Measurements from ENCODE around the gene ZBTB8OS.
A peak's percentile ranks its signal among the peaks of the same experiment; 100 is the strongest.
"Not testable (repeated sequence)": the region's sequence is repeated elsewhere in the genome, so short reads cannot be mapped to it uniquely, and the experiment has no call there.

Gene ZBTB8OS

DNA sequence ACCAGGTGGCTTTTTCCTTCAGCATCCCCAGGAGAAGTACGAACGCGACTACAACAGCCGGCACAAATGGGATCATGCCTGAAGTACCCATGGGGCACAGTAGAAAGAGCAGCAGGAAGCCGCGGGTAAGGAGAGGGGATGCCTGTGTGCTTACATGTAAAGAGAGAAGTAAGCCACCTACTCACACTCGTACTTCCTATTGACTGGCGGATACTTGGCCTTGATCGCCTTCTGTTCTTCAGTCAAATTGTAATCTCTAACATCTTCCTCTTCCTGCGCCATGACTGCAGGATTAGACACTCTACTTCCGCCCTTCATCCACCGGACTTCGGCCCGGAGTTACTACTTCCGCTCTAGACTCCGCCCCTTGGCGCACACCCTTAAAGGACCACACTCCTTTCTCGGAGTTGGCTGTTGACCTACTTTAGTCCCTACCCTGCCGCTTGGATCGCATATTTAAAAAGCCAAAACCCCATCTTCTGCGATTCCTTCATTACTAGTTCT lies at the start of gene ZBTB8OS:
Gene ZBTB8OS, minus strand, starts transcription at position 303 of the 504 bp plus-strand sequence. Its CDS starts 21 bp downstream, at position 282.
- peak; percentile 86 for DNase-seq

DNA sequence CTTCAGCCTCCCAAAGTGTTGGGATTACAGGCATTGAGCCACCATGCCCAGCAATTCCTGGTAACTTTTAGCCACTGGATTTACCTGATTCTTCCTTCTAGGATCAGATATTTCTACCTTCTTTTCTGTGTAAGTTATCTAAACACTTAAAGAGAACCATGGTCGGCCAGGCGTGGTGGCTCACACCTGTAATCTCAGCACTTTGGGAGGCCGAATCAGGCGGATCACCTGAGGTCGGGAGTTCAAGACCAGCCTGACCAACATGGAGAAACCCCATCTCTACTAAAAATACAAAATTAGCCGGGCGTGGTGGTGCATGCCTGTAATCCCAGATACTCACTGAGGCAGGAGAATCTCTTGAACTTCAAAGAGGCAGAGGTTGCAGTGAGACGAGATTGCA lies 46.6 kb upstream of the ZBTB8OS start:
- not testable (repeated sequence) for DNase-seq

- DNase-seq, result no peak
Measured at GRCh38 chr1:32696041-32696440, 45.7 kb upstream of the ZBTB8OS start.

- DNase-seq, result no peak
Measured at GRCh38 chr1:32695098-32695904, 45.0 kb upstream of the ZBTB8OS start.

GRCh38 chr1:32693455-32694174 lies 43.3 kb upstream of the ZBTB8OS start:
- no peak for DNase-seq

DNA sequence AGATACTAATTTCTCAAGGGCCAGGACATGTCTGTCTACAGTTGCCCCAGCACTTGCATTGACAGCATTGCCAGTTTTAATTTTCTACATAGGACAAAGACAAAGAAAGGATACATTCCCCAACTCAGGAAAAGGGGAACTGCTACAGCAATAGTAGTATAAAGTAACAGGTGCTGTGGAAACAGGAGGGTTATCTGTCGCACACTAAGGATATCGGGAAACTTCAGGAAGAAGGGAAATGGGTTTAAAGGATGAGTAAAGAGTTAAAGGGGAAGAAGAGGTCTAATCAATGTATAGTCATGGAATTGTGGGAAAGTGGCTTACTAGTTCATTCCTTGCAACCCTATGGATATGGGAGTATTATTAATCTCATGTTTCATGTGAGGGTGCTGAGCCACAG lies 36.0 kb upstream of the ZBTB8OS start:
- no peak for DNase-seq

DNA sequence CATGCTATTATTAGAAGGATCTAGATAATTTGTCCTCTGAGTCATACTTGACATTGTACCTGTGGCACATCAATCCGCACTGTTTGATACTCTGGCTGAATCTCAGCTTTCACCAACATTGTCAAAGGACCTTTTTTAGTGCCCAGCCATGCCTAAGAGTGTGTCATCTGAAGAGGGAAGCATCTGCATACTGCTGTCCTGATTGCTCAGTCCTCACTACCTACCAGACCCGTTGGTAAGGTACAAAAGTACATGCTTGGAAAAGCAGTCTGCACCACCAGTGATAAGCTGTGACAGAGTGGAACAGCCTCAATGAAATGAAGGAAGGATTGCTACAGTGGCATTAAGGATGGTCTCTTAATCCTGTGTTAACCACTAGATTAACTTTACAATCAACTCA lies 35.1 kb upstream of the ZBTB8OS start:
- no peak for DNase-seq

GRCh38 chr1:32684167-32684811 lies 33.9 kb upstream of the ZBTB8OS start:
- peak; percentile 15 for DNase-seq

DNA sequence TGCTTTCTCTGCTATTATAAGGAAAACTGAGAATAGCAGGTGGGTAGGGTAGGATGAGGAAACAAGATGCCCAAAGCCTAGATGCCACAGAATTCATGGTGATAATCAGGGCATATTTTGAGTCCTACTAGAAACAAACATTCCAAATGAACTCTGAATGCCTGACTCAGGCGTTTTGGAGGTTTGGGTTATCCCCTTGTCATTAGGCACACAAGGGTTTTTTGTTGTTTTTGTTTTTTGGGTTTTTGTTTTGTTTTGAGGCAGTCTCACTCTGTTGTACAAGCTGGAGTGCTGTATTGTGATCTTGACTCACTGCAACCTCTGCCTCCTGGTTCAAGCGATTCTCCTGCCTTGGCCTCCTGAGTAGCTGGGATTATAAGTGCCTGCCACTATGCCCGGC lies 33.0 kb upstream of the ZBTB8OS start:
- DNase-seq, result no peak

DNA sequence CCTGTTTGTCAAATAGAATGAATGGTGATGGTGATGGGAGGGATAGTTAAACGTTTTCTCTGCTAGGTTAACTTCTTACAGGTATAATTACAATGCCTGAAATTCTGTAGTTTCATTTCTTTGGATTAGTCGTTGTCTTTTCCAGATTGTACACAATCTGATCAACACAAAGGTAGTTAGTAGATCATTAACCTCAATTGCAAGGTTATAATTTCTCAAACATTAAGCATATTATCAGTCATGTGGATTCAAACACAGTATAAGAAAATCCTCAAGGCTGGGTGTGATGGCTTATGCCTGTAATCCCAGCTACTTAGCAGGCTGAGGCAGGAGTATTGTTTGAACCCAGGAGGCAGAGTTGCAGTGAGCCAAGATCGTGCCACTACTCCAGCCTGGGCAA lies 31.6 kb upstream of the ZBTB8OS start:
- no peak for DNase-seq

- DNase-seq, result no peak
Measured at GRCh38 chr1:32681509-32681908, 31.2 kb upstream of the ZBTB8OS start.

GRCh38 chr1:32680642-32681041 lies 30.3 kb upstream of the ZBTB8OS start:
- no peak for DNase-seq

- DNase-seq, result not testable (repeated sequence)
Measured at GRCh38 chr1:32679993-32680392, 29.6 kb upstream of the ZBTB8OS start.

DNA sequence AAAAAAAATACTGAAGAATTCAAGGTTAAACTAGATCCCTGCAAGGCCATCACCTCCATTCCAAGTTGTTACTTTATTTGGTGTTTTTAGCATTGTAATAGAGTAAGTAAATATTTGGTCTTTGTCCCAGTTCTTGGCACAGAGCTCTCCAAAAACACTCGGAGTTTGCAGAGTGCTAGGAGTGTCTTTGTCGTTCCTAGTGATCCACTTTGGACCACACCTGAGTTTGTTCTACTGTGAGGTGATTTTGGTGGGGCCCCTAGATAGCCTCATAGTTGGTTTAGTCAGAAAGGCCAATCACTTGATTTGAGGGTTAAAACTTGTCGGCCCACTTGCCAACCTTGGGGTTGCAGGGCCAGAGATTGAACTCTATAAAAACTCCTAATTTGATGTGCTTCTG lies 26.6 kb upstream of the ZBTB8OS start:
- DNase-seq, result no peak

GRCh38 chr1:32668716-32669115 lies 18.4 kb upstream of the ZBTB8OS start:
- not testable (repeated sequence) for DNase-seq

DNA sequence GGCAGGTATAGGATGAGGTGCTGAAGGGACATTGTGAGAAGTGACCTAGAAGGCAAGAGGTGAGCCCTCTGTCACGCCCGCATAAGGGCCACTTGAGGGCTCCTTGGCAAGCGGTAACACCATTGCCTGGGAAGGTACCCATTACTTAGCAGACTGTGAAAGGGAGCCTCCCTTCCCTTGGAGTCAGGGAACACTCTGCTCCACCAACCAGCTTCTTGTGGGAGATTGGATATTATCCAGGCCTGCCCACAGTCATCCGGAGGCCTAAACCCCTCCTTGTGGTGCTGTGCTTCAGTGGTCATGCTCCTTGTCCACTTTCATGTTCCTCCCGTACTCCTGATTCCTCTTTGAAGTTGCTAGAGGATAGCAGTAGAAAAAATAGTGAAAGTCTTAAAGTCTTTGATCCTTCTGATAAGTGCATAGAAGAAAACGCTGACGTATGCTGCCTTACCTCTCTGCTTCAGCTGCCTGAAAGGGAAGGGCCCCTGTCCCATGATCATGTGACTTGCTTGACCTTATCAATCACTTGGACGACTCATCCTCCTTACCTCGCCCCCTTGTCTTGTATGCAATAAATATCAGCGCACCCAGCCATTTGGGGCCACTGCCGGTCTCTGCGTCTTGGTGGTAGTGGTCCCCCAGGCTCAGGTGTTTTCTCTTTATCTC lies 16.7 kb upstream of the ZBTB8OS start:
- peak; percentile 41 for DNase-seq

GRCh38 chr1:32665915-32666314 lies 15.6 kb upstream of the ZBTB8OS start:
- no peak for DNase-seq

DNA sequence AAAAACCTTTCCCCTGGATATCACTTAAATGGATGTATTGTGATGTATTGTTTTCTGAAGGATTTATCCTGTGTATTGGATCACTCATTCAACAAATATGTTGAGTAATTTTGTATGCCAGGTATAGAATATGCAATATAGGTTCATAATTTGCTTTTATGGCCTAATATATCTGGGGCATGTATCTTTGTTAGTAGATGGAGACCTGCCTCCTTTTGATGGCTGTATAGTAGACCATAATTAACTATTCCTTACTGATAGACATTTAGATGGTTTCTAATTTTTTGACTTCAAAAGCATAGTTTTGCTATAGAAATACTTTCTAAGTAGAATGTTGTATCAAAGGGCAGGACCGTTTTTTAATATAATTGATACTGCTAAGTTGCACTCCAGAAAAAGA lies 9.2 kb upstream of the ZBTB8OS start:
- DNase-seq, result no peak

- DNase-seq, result no peak
Measured at GRCh38 chr1:32652244-32652962, 2.1 kb upstream of the ZBTB8OS start.

DNA sequence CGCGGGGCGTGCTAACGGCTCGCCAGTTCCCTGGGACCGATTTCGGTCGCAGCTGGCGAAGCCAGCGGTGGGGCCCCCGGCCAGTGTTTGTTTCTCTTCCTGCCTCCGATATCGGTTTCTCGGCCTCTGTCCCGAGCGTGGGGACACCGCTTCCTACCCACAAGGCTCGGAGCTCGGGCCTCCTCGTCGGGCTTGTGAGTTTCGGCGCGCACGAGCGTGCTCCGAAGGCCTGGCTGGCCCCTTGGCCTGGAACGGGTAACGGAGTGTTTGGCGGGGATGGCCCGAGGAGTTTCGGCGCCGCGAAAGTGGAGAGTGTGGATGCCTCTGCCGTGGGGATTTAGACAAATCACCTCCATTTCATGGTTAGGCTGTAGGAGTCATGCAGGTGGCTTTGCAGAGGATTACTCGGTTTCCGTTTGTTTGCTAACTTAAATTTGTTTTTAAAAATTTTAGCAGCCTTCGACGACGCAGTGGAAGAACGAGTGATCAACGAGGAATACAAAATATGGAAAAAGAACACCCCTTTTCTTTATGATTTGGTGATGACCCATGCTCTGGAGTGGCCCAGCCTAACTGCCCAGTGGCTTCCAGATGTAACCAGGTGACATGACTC lies 1.2 kb upstream of the ZBTB8OS start:
- peak; percentile 16 for DNase-seq

- peak; percentile 96 for DNase-seq
Measured at GRCh38 chr1:32650752-32651460, 556 bp upstream of the ZBTB8OS start, which contains the start of gene RBBP4. Gene RBBP4, plus strand, starts transcription at chr1:32651208. Its CDS starts 99 bp downstream, at chr1:32651307.
